ENCODE measurements around the gene NDRG4. TPM values are rescaled to one million over a fixed set of nuclear protein-coding genes. Genes with fewer than 3 reads are reported as not detected.
A peak's percentile ranks its signal among the peaks of the same experiment; 100 is the strongest.

NDRG4 gene
- total RNA-seq, 2 donors from 2014 or later: 6.0 to 33.9 TPM

GRCh38 chr16:58464047-58464915 lies 35.7 kb upstream of the NDRG4 start:
- Histone ChIP-seq H3K9me3 (no peaks in the 10 kb centered on the region), H3K4me3 (peak overlapping the region in 1 of 2 donors; percentile 8), H3K4me1 (peaks cover 15% of the 10 kb centered on the region), H3K27me3 (peaks cover 0 to 35% of the 10 kb centered on the region in 2 donors), H3K27ac (no peak overlapping the region), H3K36me3 (replicated peaks in 1 of 2; ENCODE audit: insufficient read depth in 1 of 2, low read depth in 2 of 2) (no peaks in the 10 kb centered on the region)
- peak; percentile 52 for ATAC-seq
- intact Hi-C loops (cut with DNase I): no loop called here
- 0 to 1% methylated on average over 1 to 70 of the region's 86 CpGs for WGBS, 2 donors
- DNase-seq: peak in 3 of 4 donors; percentile 6 to 28 (median 21)
- no peak for TF ChIP-seq POLR2A (IDR thresholded peaks at IDR 0.05)
- TF ChIP-seq, protein P1, sequence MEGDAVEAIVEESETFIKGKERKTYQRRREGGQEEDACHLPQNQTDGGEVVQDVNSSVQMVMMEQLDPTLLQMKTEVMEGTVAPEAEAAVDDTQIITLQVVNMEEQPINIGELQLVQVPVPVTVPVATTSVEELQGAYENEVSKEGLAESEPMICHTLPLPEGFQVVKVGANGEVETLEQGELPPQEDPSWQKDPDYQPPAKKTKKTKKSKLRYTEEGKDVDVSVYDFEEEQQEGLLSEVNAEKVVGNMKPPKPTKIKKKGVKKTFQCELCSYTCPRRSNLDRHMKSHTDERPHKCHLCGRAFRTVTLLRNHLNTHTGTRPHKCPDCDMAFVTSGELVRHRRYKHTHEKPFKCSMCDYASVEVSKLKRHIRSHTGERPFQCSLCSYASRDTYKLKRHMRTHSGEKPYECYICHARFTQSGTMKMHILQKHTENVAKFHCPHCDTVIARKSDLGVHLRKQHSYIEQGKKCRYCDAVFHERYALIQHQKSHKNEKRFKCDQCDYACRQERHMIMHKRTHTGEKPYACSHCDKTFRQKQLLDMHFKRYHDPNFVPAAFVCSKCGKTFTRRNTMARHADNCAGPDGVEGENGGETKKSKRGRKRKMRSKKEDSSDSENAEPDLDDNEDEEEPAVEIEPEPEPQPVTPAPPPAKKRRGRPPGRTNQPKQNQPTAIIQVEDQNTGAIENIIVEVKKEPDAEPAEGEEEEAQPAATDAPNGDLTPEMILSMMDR (IDR thresholded peaks at IDR 0.05): no peak

- 16% methylated on average over 24 of the region's 24 CpGs for WGBS, 2 donors
- intact Hi-C loops (cut with DNase I): no loop called here
- ATAC-seq: no peak
These were observed 34.8 kb upstream of the NDRG4 start for GRCh38 chr16:58464916-58465731.

GRCh38 chr16:58465817-58466216 lies 34.1 kb upstream of the NDRG4 start:
- ATAC-seq (no peak), DNase-seq (no peak)
- peaks cover 15% of the 10 kb centered on the region for H3K4me1 ChIP-seq
- 73 to 79% methylated on average over 12 to 13 of the region's 13 CpGs for WGBS, 2 donors
- no peaks in the 10 kb centered on the region for H3K36me3 ChIP-seq (replicated peaks in 1 of 2; ENCODE audit: insufficient read depth in 1 of 2, low read depth in 2 of 2)
- no peak overlapping the region for H3K4me3 ChIP-seq
- peaks cover 0 to 35% of the 10 kb centered on the region in 2 donors for H3K27me3 ChIP-seq
- no peaks in the 10 kb centered on the region for H3K9me3 ChIP-seq
- TF ChIP-seq POLR2A (IDR thresholded peaks at IDR 0.05): no peak
- TF ChIP-seq, protein P1 (IDR thresholded peaks at IDR 0.05): no peak
- no peak overlapping the region for H3K27ac ChIP-seq
- intact Hi-C loops (cut with DNase I): no loop called here

More at GRCh38 chr16:58464916-58465731, 34.8 kb upstream of the NDRG4 start:
- H3K4me3 ChIP-seq: no peak overlapping the region
- H3K27me3 ChIP-seq: peaks cover 0 to 35% of the 10 kb centered on the region in 2 donors
- DNase-seq: no peak
- no peaks in the 10 kb centered on the region for H3K36me3 ChIP-seq (replicated peaks in 1 of 2; ENCODE audit: insufficient read depth in 1 of 2, low read depth in 2 of 2)
- H3K4me1 ChIP-seq: peaks cover 15% of the 10 kb centered on the region
- TF ChIP-seq, protein P1 (IDR thresholded peaks at IDR 0.05): no peak
- H3K9me3 ChIP-seq: no peaks in the 10 kb centered on the region
- no peak overlapping the region for H3K27ac ChIP-seq

DNA sequence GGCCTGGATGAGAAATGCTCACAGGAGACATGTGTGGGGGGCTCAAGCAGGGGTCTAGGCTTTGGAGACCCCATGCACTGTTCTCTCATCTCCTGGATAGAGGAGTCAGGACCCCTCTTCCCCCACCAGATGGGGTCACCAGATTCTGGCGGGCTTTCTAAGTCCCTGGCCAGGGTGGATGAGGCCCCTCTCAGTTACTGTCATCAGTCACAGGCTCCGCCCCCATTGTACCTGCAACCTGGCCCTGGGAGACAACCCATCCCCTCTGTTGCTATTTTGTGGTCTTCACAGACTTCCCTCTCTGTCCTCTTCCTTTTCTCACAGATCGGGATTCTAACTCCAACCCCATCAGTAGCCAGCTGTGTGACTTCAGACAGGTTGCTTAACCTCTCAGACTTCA lies 33.5 kb upstream of the NDRG4 start:
- ATAC-seq (no peak), DNase-seq (no peak)
- TF ChIP-seq, protein P1 (IDR thresholded peaks at IDR 0.05): no peak
- no peak for TF ChIP-seq POLR2A (IDR thresholded peaks at IDR 0.05)
- intact Hi-C loops (cut with DNase I): no loop called here
- H3K36me3 ChIP-seq (replicated peaks in 1 of 2; ENCODE audit: insufficient read depth in 1 of 2, low read depth in 2 of 2): no peaks in the 10 kb centered on the region
- H3K4me1 ChIP-seq: peaks cover 15% of the 10 kb centered on the region
- H3K27me3 ChIP-seq: peaks cover 0 to 35% of the 10 kb centered on the region in 2 donors
- no peak overlapping the region for H3K4me3 ChIP-seq
- WGBS, 2 donors: 69 to 76% methylated on average over 3 of the region's 3 CpGs
- H3K9me3 ChIP-seq: no peaks in the 10 kb centered on the region
- H3K27ac ChIP-seq: no peak overlapping the region
